Breast epithelium (tissue), 3 donors: Measurements from ENCODE around the gene PDE4D.

Experiments used
- POLR2A ChIP-seq: fragments of 450-650 bp; IDR thresholded peaks from one replicate; pipeline ENCODE4 v1.6.1; 2016; ENCODE audit warnings: antibody characterized with exemption, mild to moderate bottlenecking, moderate library complexity
- POLR2AphosphoS5 ChIP-seq, 3 donors: sonication (generic); formaldehyde crosslinking; IDR thresholded peaks; one replicate each; pipeline ENCODE4 v1.6.1; 2017; ENCODE audit warnings: antibody characterized with exemption in 3 of 3

- TF ChIP-seq POLR2A (no peak), POLR2AphosphoS5 (IDR thresholded peaks at IDR 0.05) (no peak)
These were observed 316.0 kb downstream of the PDE4D start for GRCh38 chr5:59577485-59577884.
